Measurements from ENCODE around the gene CCDC195. TPM values are rescaled to one million over a fixed set of nuclear protein-coding genes. Genes with fewer than 3 reads are reported as not detected.

The CCDC195 gene
- total and polyA plus RNA-seq, 2 of the 4 experiments (the other 2 are of a cell fraction), result not detected

DNA sequence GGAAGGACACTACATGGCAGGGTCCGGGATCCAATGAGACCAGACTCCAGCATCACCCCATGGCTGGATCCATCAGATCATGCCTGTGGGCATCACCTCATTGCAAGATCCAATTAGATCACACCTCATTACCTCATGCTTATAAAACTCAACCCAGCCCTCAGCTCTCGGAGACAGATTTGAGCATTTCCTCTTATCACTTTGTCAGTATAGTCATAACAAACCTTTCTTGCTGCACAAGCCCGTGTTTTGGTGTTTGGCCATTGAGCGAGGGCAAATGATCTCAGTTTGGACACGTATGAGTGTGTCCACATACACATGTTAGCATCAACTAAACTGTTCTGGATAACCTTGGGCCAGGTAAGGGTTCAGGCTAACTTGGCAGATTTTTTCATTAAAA is 58.8 kb downstream of the CCDC195 start:
- BruUV-seq (replicated peaks), result no TSS peak
- intact Hi-C loops (cut with micrococcal nuclease) (no loop called here), dilution Hi-C loops (cut with HindIII; ENCODE audit: low sequenced_read_pairs, unreplicated experiment) (no loop called here), in situ Hi-C loops (cut with MboI; ENCODE audit: low sequenced_read_pairs) (no loop called here)
- no peak overlapping the region for H2BK5ac ChIP-seq (ENCODE audit: low read depth, low read length, poor library complexity, severe bottlenecking)
- H2AK9ac ChIP-seq (replicated peaks; ENCODE audit: low read depth, low read length, poor library complexity), result no peak overlapping the region
- H3K27me3 ChIP-seq (ENCODE audit: control insufficient read depth, insufficient read depth, low read length), result no peaks in the 10 kb centered on the region; the same call in 1 of the 2 replicates
- no peak overlapping the region for H3K4ac ChIP-seq (ENCODE audit: low read depth, low read length)
- no peaks in the 10 kb centered on the region for H3K36me3 ChIP-seq (ENCODE audit: control insufficient read depth, insufficient read depth, low read length)
- H3K9me1 ChIP-seq (ENCODE audit: insufficient read depth, low read length), result no peaks in the 10 kb centered on the region
- H3K9me3 ChIP-seq (ENCODE audit: control insufficient read depth, insufficient read depth, low read length), result no peaks in the 10 kb centered on the region; the same call in 1 of the 2 replicates
- no peak overlapping the region for H2BK20ac ChIP-seq (ENCODE audit: low read depth, low read length)
- no peak overlapping the region for H4K8ac ChIP-seq (ENCODE audit: low read depth in 2 of 2, low read length in 2 of 2)
- H3K4me1 ChIP-seq (ENCODE audit: control insufficient read depth, insufficient read depth, low read length), result no peaks in the 10 kb centered on the region
- no peak overlapping the region for H4K5ac ChIP-seq (ENCODE audit: low read depth, low read length)
- no peak overlapping the region for H2BK15ac ChIP-seq (ENCODE audit: low read depth, low read length)
- no peaks in the 10 kb centered on the region for H3K79me1 ChIP-seq (ENCODE audit: low read depth in 1 of 2, low read length in 2 of 2)
- no peak for DNase-seq
- H3K23ac ChIP-seq (ENCODE audit: low read depth, low read length), result no peak overlapping the region
- no CpG with 5 or more reads among the region's 5 CpGs for WGBS, 2 experiments (ENCODE audit: extremely low coverage in 2 of 2, insufficient read length in 1 of 2)
- no peak overlapping the region for H3K4me2 ChIP-seq (ENCODE audit: low read depth, low read length)
- no peak overlapping the region for H3K18ac ChIP-seq (ENCODE audit: low read depth, low read length)
- H2AK5ac ChIP-seq (ENCODE audit: low read depth, low read length), result no peak overlapping the region
- TF ChIP-seq POLR2A (IDR thresholded peaks at IDR 0.05; ENCODE audit: low read depth, low read length), result no peak
- no peak for TF ChIP-seq RAD21 (IDR thresholded peaks at IDR 0.05; ENCODE audit: low read length)
- TF ChIP-seq MAZ (IDR thresholded peaks at IDR 0.05; ENCODE audit: borderline replicate concordance, low read depth, low read length), result no peak
- TF ChIP-seq RCOR1 (IDR thresholded peaks at IDR 0.05; ENCODE audit: insufficient replicate concordance, low read length), result no peak
- TF ChIP-seq, protein P1, sequence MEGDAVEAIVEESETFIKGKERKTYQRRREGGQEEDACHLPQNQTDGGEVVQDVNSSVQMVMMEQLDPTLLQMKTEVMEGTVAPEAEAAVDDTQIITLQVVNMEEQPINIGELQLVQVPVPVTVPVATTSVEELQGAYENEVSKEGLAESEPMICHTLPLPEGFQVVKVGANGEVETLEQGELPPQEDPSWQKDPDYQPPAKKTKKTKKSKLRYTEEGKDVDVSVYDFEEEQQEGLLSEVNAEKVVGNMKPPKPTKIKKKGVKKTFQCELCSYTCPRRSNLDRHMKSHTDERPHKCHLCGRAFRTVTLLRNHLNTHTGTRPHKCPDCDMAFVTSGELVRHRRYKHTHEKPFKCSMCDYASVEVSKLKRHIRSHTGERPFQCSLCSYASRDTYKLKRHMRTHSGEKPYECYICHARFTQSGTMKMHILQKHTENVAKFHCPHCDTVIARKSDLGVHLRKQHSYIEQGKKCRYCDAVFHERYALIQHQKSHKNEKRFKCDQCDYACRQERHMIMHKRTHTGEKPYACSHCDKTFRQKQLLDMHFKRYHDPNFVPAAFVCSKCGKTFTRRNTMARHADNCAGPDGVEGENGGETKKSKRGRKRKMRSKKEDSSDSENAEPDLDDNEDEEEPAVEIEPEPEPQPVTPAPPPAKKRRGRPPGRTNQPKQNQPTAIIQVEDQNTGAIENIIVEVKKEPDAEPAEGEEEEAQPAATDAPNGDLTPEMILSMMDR (conservative IDR thresholded peaks at IDR 0.05; ENCODE audit: low read depth, low read length), result no peak
- TF ChIP-seq, protein P2, sequence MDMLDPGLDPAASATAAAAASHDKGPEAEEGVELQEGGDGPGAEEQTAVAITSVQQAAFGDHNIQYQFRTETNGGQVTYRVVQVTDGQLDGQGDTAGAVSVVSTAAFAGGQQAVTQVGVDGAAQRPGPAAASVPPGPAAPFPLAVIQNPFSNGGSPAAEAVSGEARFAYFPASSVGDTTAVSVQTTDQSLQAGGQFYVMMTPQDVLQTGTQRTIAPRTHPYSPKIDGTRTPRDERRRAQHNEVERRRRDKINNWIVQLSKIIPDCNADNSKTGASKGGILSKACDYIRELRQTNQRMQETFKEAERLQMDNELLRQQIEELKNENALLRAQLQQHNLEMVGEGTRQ (IDR thresholded peaks at IDR 0.05; ENCODE audit: low read depth, low read length), result no peak
- TF ChIP-seq CEBPB (IDR thresholded peaks at IDR 0.05; ENCODE audit: low read depth, low read length), result no peak
- TF ChIP-seq NFE2L2 (IDR thresholded peaks at IDR 0.05; ENCODE audit: low read depth, low read length), result no peak
- TF ChIP-seq MAFK (IDR thresholded peaks at IDR 0.05; ENCODE audit: low read depth, low read length), result no peak
- TF ChIP-seq CHD1 (IDR thresholded peaks at IDR 0.05; ENCODE audit: low read depth, low read length), result no peak
- no peak for TF ChIP-seq BHLHE40 (IDR thresholded peaks at IDR 0.05; ENCODE audit: low read depth, low read length)
- TF ChIP-seq MXI1 (IDR thresholded peaks at IDR 0.05; ENCODE audit: borderline replicate concordance, low read depth, low read length), result no peak
- TF ChIP-seq, protein P3, sequence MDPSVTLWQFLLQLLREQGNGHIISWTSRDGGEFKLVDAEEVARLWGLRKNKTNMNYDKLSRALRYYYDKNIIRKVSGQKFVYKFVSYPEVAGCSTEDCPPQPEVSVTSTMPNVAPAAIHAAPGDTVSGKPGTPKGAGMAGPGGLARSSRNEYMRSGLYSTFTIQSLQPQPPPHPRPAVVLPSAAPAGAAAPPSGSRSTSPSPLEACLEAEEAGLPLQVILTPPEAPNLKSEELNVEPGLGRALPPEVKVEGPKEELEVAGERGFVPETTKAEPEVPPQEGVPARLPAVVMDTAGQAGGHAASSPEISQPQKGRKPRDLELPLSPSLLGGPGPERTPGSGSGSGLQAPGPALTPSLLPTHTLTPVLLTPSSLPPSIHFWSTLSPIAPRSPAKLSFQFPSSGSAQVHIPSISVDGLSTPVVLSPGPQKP (IDR thresholded peaks at IDR 0.05; ENCODE audit: borderline replicate concordance, low read depth, low read length), result no peak
- no peak for TF ChIP-seq RFX5 (IDR thresholded peaks at IDR 0.05; ENCODE audit: low read depth, low read length)
- TF ChIP-seq FOS (IDR thresholded peaks at IDR 0.05; ENCODE audit: low read depth, low read length), result no peak
- no peak for TF ChIP-seq SMC3 (IDR thresholded peaks at IDR 0.05; ENCODE audit: low read depth, low read length)
- ATAC-seq (ENCODE audit: low read depth), result no peak
- CTCF ChIA-PET, result interaction anchor here (1.2 kb wide), 1 partner anchor 17 kb away, joined by 3 read pairs; no protein-coding TSS in a partner anchor
- no peak overlapping the region for H4K91ac ChIP-seq (ENCODE audit: insufficient read depth, low read depth, low read length)
- POLR2A ChIA-PET (ENCODE audit: unreplicated experiment), result no interaction called here
- no peak overlapping the region for H3K4me3 ChIP-seq (ENCODE audit: insufficient read depth, low read depth, low read length)
- H2BK120ac ChIP-seq (ENCODE audit: low read depth, low read length), result no peak overlapping the region
- H4K20me1 ChIP-seq (ENCODE audit: insufficient read depth, low read length), result no peaks in the 10 kb centered on the region
- H3K56ac ChIP-seq (ENCODE audit: extremely low read depth, insufficient read depth, low read length), result no peak overlapping the region
- H2AFZ ChIP-seq (replicated peaks; ENCODE audit: low read length, poor library complexity), result no peak overlapping the region
- H3K27ac ChIP-seq (ENCODE audit: insufficient read depth, low read length), result no peak overlapping the region
- H3K14ac ChIP-seq (replicated peaks; ENCODE audit: low read depth, low read length), result no peak overlapping the region
- no peak overlapping the region for H3K9ac ChIP-seq (ENCODE audit: low read depth, low read length)

All from IMR-90 (cell line).